ENCODE measurements around the gene LCLAT1.

GRCh38 chr2:30480703-30481322 lies 33.8 kb downstream of the LCLAT1 start:
- TF ChIP-seq SUZ12 (IDR thresholded peaks at IDR 0.05; ENCODE audit: extremely low read depth, insufficient read depth, insufficient read length) (no peak), YY1 (IDR thresholded peaks at IDR 0.05; ENCODE audit: insufficient read depth, insufficient read length) (no peak), ZNF274 (IDR thresholded peaks at IDR 0.05; ENCODE audit: low read depth, low read length) (no peak)
